ENCODE measurements around the gene JUP.

- TF ChIP-seq CTCF (conservative IDR thresholded peaks at IDR 0.05; ENCODE audit: low read length) (no peak), EZH2phosphoT487 (IDR thresholded peaks at IDR 0.05; ENCODE audit: borderline replicate concordance, low read depth, low read length) (no peak)
Observed at GRCh38 chr17:41718287-41718645, 68.2 kb downstream of the JUP start.

Data from OCI-LY7 (cell line).